Heart right ventricle (tissue), 16 donors: Measurements from ENCODE around the gene SF1. TPM values are rescaled to one million over a fixed set of nuclear protein-coding genes. Genes with fewer than 3 reads are reported as not detected.

Experiments
- ATAC-seq, 8 donors: fragments of 200-7000 bp; cut with Tn5 transposase; one replicate each; pipeline ENCODE4 v1.9.1; 2020; ENCODE audit warnings: mild to moderate bottlenecking in 8 of 8, moderate library complexity in 8 of 8, moderate number of reproducible peaks in 1 of 8
- DNase-seq, 2 donors: peaks; one replicate each; pipeline ENCODE4 v3.0.0-alpha.2; 2020
- H3K27ac ChIP-seq, 10 donors: fragments of 200-600 bp; sonication (generic) in 2 of 10; one replicate each; pipeline versions ENCODE4 v1.5.0 to v1.8.0; 2020 to 2022; ENCODE audit warnings: mild to moderate bottlenecking in 3 of 10
- H3K27me3 ChIP-seq, 7 donors: fragments of 200-600 bp; one replicate each; pipeline ENCODE4 v1.8.0; 2021 to 2022; ENCODE audit warnings: mild to moderate bottlenecking in 2 of 7
- H3K36me3 ChIP-seq, 9 donors: fragments of 200-600 bp; sonication (generic) in 1 of 9; one replicate each; pipeline versions ENCODE4 v1.5.0 to v1.8.0; 2020 to 2022; ENCODE audit warnings: mild to moderate bottlenecking in 2 of 9
- H3K4me1 ChIP-seq, 9 donors: fragments of 200-600 bp; sonication (generic) in 1 of 9; one replicate each; pipeline versions ENCODE4 v1.5.0 to v1.8.0; 2020 to 2022; ENCODE audit warnings: mild to moderate bottlenecking in 4 of 9
- H3K4me3 ChIP-seq, 10 donors: fragments of 200-600 bp; sonication (generic) in 2 of 10; one replicate each; pipeline versions ENCODE4 v1.5.0 to v1.8.0; 2020 to 2022; ENCODE audit warnings: mild to moderate bottlenecking in 7 of 10, moderate library complexity in 2 of 10
- H3K9me3 ChIP-seq, 11 donors: fragments of 200-600 bp in 10 of 11; sonication (generic) in 2 of 11; one replicate each; pipeline versions ENCODE4 v1.5.0 to v1.8.0; 2013 to 2022; ENCODE audit warnings: mild to moderate bottlenecking in 2 of 11, control low read depth in 1 of 11, moderate library complexity in 1 of 11
- CTCF ChIP-seq, 9 donors: fragments of 200-600 bp; sonication (generic) in 2 of 9; IDR thresholded peaks; one replicate each; pipeline versions ENCODE4 v1.5.0 to v1.8.0; 2021 to 2022; ENCODE audit warnings: antibody characterized with exemption in 9 of 9, mild to moderate bottlenecking in 5 of 9, moderate library complexity in 1 of 9
- WGBS, 2 donors: extraction: QIAGEN DNeasy Blood & Tissue Kit; methylation state at CpG; one replicate each; pipeline ENCODE4 v1.1.7; 2013; ENCODE audit warnings: inconsistent platforms in 1 of 2; 5-methylcytosine and 5-hydroxymethylcytosine counted together
- intact Hi-C, 10 donors: fragments of 100-400 bp; cut with DNase I; formaldehyde crosslinking; loops; one replicate each; pipeline versions ENCODE4 v1.11.1 to v1.14.2; 2022
- polyA plus RNA-seq, 2 donors: library from polyadenylated mRNA; stranded (reverse); fragments of 200-250 nt; gene quantifications; one replicate each; pipeline ENCODE4 v1.2.3, GENCODE V29; 2013
- total RNA-seq, 10 donors: library from RNA; stranded (reverse); fragmentation: NEBNext Ultra II Directional in 3 of 10; extraction: Animal tissue kit (Norgen Biotek cat#: 25700) in 3 of 10; gene quantifications; one replicate each; pipeline versions ENCODE4 v1.2.1 to v1.2.4, GENCODE V29; 2021 to 2023
- donor health status: Arrhythmogenic right ventricular cardiomyopathy.
- donor health status: ischemic (EF 13 %, LVEDD 7.1; RV severe dilation, severe dysfunction).
- donor health status: healthy with polysubstance abuse.
- donor health status: DM: no; HTN: yes; CAD: no.
- donor health status: DM: no; HTN: no; CAD: no.
- donor health status: ischemic (EF 25% LVEDD 6.9; RV normal size, moderate dysfunction).
- donor health status: ischemic (EF 25% LVEDD 5.7; RV mildly dilated, moderate dysfunction).
- donor health status: healthy.
- donor health status: DM: yes; HTN: yes; CAD: no.
- donor health status: Ischemic cardiomyopathy.
- donor health status: ischemic (EF 35%, LVEDD 5.7; RV mildly dilated, moderate dysfunction).
- donor health status: nonischemic (EF 11% LVEDD 7.7; RV severe dilation, severe dysfunction).
- donor health status: DM: yes; HTN: yes; CAD: no.
- donor health status: PGD.
- donor health status: ischemic (EF 29% LVEDD 5.4; RV normal size, mild dysfunction).
- donor health status: nonischemic (EF 23%, LVEDD 6.1; RV moderate dilation, normal function).

SF1 gene
- total and polyA plus RNA-seq, 12 donors: 45.6 to 201 (median 160) TPM

- Histone ChIP-seq H3K27me3 (no peaks in the 10 kb centered on the region), H3K27ac (peak overlapping the region in 2 of 10 donors; percentile 43 to 84), H3K9me3 (no peaks in the 10 kb centered on the region), H3K4me1 (peaks cover 21 to 79% (median 65%) of the 10 kb centered on the region in 9 donors), H3K36me3 (peaks cover 13 to 100% (median 92%) of the 10 kb centered on the region in 9 donors), H3K4me3 (peak overlapping the region in 1 of 10 donors; percentile 26)
- ATAC-seq (no peak), DNase-seq (no peak)
- intact Hi-C loops: loop anchor here in 1 of 10 donors (10.0 kb wide), 1 partner anchor 343 kb away; the partner anchor contains the start of genes TM7SF2 and ZNHIT2
- no peak for TF ChIP-seq CTCF (IDR thresholded peaks at IDR 0.05)
- WGBS, 2 donors: 79 to 80% methylated on average over 2 of the region's 2 CpGs
These were observed 6.5 kb downstream of the SF1 start for GRCh38 chr11:64771861-64772260.

GRCh38 chr11:64770120-64770519 is 8.2 kb downstream of the SF1 start:
- no peak for TF ChIP-seq CTCF (IDR thresholded peaks at IDR 0.05)
- Histone ChIP-seq H3K27me3 (no peaks in the 10 kb centered on the region), H3K4me3 (no peak overlapping the region), H3K4me1 (peaks cover 13 to 70% (median 50%) of the 10 kb centered on the region in 9 donors), H3K27ac (peak overlapping the region in 1 of 10 donors; percentile 4), H3K36me3 (peaks cover 13 to 100% (median 96%) of the 10 kb centered on the region in 9 donors), H3K9me3 (no peaks in the 10 kb centered on the region)
- intact Hi-C loops: loop anchor here in 1 of 10 donors (10.0 kb wide), 1 partner anchor 345 kb away; the partner anchor contains the start of genes TM7SF2 and ZNHIT2
- 93 to 94% methylated on average over 12 of the region's 12 CpGs for WGBS, 2 donors
- DNase-seq (no peak), ATAC-seq (no peak)

DNA sequence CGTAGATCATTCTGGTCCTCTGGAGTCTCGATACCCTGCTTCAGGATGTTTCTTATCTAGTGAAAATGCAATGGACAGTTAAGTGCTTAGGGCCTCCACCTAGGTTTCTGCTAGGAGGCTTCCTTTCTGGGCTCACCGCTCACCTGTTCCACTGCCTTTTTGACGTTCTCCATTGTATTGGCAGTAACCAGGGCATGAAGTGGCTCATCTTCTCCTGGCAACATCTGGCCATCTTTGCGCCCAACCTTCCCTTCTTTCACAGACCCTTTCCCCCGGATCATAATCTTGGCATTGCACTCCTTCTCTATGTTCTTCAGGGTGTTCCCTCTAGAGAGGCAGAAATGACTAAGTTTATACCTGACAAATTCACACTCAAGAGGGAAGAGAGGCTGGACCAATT is 9.1 kb downstream of the SF1 start:
- Histone ChIP-seq H3K9me3 (no peaks in the 10 kb centered on the region), H3K4me3 (no peak overlapping the region), H3K27me3 (no peaks in the 10 kb centered on the region), H3K4me1 (peaks cover 11 to 70% (median 50%) of the 10 kb centered on the region in 9 donors), H3K36me3 (peaks cover 13 to 100% (median 98%) of the 10 kb centered on the region in 9 donors), H3K27ac (no peak overlapping the region)
- no peak for ATAC-seq
- intact Hi-C loops: no loop called here
- 89% methylated on average over 6 of the region's 6 CpGs for WGBS, 2 donors
- no peak for TF ChIP-seq CTCF (IDR thresholded peaks at IDR 0.05)
- DNase-seq: no peak

DNA sequence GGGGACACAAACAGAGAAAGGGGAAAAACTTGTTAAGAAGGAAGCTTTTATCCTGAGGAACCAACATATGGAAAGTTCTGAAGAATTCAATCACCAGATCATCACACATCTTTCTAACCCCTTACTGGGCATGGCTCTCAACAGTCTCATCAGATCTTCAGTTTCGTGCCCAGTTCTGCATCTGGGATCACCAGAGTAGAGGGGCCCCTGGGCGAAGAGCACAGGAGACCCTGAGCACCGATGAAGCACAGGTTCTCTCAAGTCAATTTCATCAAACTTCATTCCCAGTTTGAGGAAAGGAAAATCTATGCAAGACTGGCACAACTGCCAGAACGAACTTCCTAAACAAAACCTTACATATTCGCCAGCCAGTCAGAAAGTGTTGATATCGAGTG is 10.0 kb downstream of the SF1 start:
- H3K36me3 ChIP-seq: peaks cover 13 to 100% (median 95%) of the 10 kb centered on the region in 9 donors
- WGBS, 2 donors: 87 to 89% methylated on average over 6 of the region's 6 CpGs
- intact Hi-C loops: no loop called here
- peak overlapping the region in 2 of 10 donors; percentile 53 to 61 for H3K27ac ChIP-seq
- peaks cover 19 to 70% (median 50%) of the 10 kb centered on the region in 9 donors for H3K4me1 ChIP-seq
- no peak for ATAC-seq
- no peak for TF ChIP-seq CTCF (IDR thresholded peaks at IDR 0.05)
- H3K27me3 ChIP-seq: no peaks in the 10 kb centered on the region
- H3K9me3 ChIP-seq: no peaks in the 10 kb centered on the region
- DNase-seq: no peak
- no peak overlapping the region for H3K4me3 ChIP-seq
